Prostate gland (tissue), 2 donors: ENCODE results near the gene ODF4.

Experiments
- POLR2A ChIP-seq: fragments of 450-650 bp; IDR thresholded peaks from one replicate; pipeline ENCODE4 v1.6.1; 2016; ENCODE audit warnings: antibody characterized with exemption, mild to moderate bottlenecking
- TF ChIP-seq, protein P1 (sequence below), 4 experiments: fragments of 200-600 bp in 2 of 4; fragments of 450-650 bp in 2 of 4; sonication (generic) in 2 of 4; IDR thresholded peaks; 1 replicate in 3 of 4; 2 replicates in 1 of 4; pipeline ENCODE4 v1.5.1; 2016 to 2019; ENCODE audit warnings: antibody characterized with exemption in 4 of 4, mild to moderate bottlenecking in 2 of 4, moderate library complexity in 2 of 4

DNA sequence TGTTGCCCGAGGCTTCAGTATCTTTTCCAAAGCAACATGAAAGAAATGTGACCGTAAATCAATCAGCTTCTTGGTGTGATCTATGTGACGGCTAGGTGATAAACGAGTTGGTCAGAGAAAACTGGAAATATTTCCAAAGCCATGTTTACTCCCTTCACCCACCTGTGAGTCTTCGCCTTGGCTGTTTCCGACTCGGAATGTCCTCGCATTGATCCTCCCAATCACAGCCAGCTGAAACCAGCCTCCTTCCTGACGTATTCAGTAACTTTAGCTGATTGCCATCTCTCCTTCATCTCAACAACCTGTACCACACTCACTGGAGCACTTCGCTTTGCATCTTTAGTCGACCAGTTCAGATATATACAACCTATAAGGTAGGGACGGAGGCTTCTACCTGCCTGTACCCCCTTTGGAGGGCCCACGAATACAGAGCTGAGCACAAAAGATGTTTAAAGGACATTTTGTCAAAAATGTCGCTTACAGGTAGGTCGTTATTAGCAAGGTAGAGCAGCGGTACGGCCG lies 36.2 kb downstream of the ODF4 start:
- TF ChIP-seq, protein P1, sequence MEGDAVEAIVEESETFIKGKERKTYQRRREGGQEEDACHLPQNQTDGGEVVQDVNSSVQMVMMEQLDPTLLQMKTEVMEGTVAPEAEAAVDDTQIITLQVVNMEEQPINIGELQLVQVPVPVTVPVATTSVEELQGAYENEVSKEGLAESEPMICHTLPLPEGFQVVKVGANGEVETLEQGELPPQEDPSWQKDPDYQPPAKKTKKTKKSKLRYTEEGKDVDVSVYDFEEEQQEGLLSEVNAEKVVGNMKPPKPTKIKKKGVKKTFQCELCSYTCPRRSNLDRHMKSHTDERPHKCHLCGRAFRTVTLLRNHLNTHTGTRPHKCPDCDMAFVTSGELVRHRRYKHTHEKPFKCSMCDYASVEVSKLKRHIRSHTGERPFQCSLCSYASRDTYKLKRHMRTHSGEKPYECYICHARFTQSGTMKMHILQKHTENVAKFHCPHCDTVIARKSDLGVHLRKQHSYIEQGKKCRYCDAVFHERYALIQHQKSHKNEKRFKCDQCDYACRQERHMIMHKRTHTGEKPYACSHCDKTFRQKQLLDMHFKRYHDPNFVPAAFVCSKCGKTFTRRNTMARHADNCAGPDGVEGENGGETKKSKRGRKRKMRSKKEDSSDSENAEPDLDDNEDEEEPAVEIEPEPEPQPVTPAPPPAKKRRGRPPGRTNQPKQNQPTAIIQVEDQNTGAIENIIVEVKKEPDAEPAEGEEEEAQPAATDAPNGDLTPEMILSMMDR (IDR thresholded peaks at IDR 0.05) = no peak
- no peak for TF ChIP-seq POLR2A
